GM18511 (cell line): Measurements from ENCODE around the gene ENTPD7.
"Not testable (repeated sequence)": the region's sequence is repeated elsewhere in the genome, so short reads cannot be mapped to it uniquely, and the experiment has no call there.

Source experiments
- ATAC-seq: cut with Tn5 transposase; IDR thresholded peaks from one replicate; pipeline ENCODE4 v1.9.1; 2021; ENCODE audit warnings: mild to moderate bottlenecking, moderate library complexity; ENCODE audit not compliant: unreplicated experiment

The ENTPD7 gene

GRCh38 chr10:99740933-99741559 lies 81.7 kb downstream of the ENTPD7 start:
- ATAC-seq: no peak

DNA sequence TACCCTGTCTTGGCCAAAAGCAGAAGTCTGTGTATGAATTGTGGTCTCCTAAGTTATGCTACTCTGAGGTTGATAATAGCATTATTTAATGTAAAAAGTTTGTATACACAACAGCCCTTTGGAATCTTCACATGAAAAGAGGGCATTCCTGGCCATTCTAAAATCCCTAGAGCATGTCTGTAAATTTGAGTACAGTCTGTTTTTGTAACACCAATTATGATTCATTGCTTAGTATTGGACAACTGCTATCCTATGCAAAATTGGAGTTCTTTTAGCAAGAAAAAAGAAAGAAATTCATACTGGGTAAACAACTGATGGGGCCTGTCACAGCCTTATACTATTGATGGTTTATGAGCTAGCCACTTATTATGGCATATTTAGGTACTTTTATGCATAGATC lies 82.9 kb downstream of the ENTPD7 start:
- ATAC-seq: no peak

- ATAC-seq: no peak
These were observed 83.4 kb downstream of the ENTPD7 start for GRCh38 chr10:99742701-99743100.

DNA sequence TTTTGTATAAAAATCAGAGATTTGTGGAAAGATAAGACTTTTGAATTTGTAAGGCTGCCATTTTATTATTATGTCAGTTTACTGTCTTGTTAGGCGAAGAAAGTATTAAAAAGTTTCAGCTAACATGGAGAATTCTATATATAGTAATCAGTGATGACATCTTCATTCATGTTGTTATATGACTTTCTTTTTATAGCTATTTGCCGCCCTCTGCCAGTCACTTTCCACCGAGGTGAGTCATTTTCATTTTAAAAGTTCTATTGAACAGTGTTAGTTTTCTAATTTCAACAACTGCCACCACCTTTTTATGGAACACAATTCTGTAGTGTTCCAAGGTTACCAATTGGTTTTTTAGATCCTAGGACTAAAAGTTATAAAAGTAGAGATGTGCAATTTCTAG lies 84.5 kb downstream of the ENTPD7 start:
- ATAC-seq: no peak

DNA sequence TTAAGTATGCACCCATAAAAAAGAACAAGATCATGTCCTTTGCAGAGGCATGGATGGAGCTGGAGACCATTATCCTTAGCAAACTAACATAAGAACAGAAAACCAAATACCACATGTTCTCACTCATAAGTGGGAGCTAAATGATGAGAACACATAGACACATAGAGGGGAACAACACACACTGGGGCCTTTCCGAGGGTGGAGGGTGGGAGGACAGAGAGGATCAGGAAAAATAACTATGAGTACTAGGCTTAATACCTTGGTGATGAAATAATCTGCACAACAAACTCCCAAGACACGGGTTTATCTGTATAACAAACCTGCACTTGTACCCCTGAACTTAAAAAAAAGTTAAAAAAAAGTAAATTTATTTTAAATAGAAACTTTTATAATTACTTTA lies 86.9 kb downstream of the ENTPD7 start:
- not testable (repeated sequence) for ATAC-seq

- ATAC-seq: no peak
These were observed 89.6 kb downstream of the ENTPD7 start for GRCh38 chr10:99748823-99749451.

GRCh38 chr10:99750641-99751040 lies 91.3 kb downstream of the ENTPD7 start:
- ATAC-seq: no peak

DNA sequence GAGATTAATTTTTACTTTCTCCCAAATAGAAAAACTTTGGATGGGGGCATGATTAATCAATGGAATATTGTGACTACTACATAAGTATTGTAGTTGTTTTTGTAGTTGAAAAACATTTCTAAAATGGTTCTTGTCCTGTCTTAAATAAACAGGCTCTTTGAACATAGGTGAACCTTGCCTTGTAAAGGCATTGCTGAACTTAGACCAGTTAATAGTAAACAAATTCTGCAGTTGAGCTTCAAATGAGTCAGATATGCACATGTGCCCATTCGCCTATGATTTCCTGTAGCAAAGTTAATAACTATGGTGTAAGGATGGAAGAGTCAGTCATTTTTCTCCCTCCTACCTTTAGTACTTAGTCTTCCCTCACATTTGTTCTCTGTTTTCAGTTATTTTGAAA lies 95.4 kb downstream of the ENTPD7 start:
- no peak for ATAC-seq
